ENCODE data around the gene CMBL.
"Not testable (repeated sequence)": the region's sequence is repeated elsewhere in the genome, so short reads cannot be mapped to it uniquely, and the experiment has no call there.

CMBL gene

GRCh38 chr5:10307206-10308148 is at the start of gene CMBL:
Gene CMBL, minus strand, starts transcription at chr5:10307902. Its CDS starts 17,140 bp downstream, at chr5:10290762.
- peak; percentile 32 for DNase-seq

DNA sequence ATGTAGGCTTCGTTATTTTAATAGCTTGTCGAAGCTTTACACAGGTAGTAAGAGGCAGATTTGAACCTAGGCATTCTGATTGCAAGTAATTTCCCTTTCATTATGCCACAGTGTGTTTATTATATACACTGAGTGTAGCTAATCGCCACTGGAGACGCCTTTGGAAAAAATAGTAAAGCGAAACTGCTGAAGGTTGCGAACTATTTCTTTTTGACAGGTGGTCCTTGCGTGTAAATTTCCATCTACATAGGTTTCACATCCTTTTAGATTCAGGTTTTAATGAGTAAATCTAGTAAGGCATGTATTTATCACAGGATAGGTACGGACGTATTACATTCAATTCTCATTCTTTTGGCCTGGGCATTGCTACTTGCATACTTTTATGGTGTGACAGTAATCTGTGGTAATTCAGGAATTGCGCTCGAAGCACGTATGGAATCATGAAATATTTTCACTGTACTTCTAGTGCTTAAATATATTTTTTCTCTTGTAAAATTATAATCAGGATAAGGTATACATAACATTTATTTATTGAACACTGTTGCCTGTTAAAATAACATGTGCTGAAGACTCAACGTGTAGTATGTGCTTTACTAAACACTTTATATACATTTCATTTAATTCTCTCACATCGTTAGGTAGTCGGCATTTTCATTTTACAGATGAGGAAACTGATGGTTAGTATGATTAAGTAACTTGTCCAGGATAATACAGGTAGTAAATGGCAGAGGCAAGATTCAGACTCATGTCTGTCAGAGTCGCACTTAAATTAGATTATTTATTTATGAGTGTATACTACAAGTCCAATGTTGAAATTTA is 47.6 kb upstream of the CMBL start:
- DNase-seq, result peak; percentile 52

DNA sequence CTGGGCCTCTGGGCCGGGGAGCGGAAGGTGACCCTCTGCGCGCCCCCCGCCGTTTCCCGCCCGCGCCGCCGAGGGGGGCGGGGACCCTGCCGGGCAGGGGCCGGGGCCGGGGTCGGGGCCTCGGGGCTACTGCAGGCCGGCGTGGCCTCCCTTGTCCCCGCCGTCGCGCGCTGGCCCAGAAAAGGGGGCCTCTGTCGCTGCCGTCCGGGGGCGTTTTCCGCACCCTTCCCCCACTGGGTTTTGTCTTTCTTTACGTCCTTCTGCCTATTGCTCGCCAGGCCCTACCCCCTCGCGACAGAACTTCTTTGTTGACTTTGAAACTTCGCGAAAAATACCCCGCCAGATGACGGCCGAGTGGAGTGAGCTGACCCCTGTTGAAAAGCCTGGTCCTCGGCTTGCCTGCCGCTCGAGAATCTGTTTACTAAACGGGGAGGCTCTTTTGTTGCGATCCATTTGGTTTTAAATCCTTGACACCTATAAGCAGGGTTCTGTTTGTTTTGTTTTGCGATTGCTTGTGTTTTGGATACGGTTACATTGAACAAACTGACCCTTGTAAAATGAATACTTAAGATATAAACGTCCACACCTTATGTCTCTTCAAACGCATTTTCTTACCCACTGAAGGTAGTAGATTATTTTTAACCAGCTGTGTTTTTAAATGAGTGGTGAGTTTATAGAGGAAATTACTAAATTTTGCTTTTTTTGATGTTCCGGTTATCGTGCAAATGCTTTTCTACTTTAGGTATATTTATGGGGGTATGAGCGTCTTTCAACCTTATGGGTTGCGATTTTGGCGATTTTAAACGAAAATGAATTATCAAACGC is 46.6 kb upstream of the CMBL start:
- peak; percentile 50 for DNase-seq

- peak; percentile 97 for DNase-seq
These were observed 45.7 kb upstream of the CMBL start, which contains the start of gene MARCHF6 for GRCh38 chr5:10353241-10354047. Gene MARCHF6, plus strand, starts transcription at chr5:10353695. Its CDS starts 204 bp downstream, at chr5:10353899.

DNA sequence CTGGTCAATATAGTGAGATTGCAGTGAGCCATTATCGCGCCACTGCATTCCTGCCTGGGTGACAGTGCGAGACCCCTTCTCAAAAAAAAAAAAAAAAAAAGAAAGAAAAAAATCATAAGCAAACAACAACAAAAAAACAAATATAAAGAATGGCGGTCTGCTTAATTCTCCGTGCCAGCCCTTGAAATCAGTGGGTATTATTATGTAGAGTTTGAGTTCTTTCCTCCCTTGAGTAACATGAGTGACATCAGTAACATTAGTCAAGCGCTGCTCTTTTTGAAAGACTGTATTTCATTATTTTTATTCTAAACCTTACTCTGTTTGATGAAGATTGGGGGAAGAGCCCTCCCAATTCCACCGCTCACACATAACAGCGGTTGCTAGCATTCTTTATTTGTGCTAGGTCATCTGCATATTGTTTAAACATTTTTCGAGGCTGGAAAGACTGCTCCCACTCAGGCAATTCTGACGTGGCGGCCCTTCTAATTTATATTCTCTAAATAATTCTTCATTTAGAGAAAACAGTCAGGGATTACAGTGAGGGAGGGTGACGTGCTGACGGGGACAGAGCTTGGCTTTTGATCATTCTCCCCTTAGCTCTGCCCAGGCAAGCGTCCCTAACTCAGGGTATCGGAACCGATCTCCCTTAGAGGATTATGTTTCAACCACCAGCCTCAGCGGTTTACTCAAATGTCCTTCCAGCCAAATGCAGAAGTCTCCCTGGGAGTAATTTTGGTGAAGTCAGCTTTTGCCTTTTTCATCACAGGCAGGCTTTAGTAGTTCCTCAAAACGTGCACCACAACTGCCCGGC is 44.9 kb upstream of the CMBL start:
- no peak for DNase-seq

DNA sequence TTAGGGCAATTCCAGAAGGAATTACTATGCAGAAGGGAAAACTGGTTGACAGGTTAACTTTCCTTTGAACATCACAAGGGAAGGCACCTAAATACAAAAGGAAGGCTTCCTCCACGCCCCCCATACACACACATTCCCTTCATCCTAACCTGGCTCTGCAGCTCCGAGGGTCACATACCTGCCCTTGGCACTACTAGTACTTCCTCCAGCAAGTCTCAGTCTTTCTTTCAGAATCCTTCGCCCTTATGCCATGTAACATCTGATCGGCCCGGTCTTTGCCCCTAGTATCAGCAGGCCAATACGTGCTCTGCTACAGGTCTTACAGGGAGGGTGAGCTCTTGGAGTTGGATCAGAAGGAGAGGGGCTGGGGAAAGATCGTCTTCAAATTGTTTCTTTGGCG is 44.2 kb upstream of the CMBL start:
- DNase-seq, result no peak

- DNase-seq, result no peak
These were observed 43.6 kb upstream of the CMBL start for GRCh38 chr5:10351199-10351905.

GRCh38 chr5:10348258-10348657 is 40.6 kb upstream of the CMBL start:
- DNase-seq, result no peak

DNA sequence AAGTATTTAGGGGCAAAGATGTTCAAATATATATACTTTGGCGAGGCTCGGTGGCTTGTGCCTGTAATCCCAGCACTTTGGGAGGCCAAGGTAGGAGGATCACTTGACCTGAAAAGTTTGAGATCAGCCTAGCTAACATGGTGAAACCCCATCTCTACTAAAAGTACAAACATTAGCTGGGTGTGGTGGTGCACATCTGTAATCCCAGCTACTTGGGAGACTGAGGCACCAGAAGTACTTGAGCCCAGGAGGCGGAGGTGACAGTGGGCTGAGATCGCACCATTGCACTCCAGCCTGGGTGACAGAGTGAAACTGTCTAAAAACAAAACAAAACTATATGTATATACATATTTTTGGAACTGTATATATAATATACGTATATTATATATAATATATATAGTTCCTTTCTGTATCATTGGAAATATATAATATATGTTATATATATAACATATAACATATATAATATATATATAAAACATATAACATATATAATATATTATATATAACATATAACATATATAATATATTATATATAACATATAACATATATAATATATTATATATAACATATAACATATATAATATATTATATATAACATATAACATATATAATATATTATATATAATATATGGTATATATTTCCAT is 36.9 kb upstream of the CMBL start:
- DNase-seq, result not testable (repeated sequence)

DNA sequence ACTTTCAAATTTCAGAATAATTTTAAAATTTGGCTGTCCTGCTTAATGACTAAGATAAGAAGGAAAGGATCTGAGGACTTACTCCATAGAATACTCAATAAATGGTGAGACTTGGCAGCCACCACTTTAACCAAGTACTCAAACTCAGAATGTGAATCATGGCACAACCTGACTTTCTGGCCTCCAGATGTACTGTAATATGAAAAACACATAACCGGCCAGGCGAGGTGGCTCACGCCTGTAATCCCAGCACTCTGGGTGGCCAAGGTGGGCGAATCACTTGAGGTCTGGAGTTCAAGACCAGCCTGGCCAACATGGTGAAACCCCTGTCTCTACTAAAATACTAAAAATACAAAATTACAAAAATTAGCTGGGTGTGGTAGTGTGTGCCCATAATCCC is 35.8 kb upstream of the CMBL start:
- no peak for DNase-seq

- no peak for DNase-seq
These were observed 32.3 kb upstream of the CMBL start for GRCh38 chr5:10339958-10340357.

DNA sequence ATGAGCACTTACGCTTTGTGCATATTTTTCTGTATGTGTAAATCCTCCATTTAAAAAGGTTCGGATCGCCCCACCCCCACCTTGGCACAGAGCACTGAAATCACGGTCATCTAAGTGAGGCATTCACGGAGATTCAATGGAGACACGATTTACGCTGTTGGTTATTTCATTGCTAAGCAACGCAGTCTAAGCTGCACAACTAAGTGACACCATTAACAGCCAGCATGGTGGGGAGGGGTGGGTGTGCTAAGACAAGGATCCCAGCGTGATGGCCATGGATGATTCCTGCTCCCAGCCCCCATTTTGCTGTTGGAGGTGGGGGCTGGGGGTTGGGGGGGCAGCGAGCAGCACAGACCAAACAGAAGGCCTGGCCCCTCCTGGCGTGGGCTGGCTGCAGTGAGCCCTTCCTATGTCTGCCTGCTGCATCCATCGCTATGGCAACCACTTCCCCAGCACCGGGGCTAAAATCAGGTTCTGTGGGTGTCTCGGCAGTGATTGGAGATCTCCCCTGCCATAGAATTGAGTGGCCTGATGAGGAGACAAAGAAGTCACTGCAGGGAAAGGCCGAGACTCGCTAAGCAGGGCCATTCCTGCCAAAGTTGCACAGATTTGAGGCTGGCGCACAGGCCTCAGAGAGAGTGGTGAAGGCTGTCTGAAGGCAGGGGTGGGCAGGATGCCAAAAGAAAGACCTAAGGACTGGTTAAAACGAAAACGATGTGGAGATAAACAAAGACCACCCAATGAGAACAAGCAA is 31.5 kb upstream of the CMBL start:
- DNase-seq, result no peak

DNA sequence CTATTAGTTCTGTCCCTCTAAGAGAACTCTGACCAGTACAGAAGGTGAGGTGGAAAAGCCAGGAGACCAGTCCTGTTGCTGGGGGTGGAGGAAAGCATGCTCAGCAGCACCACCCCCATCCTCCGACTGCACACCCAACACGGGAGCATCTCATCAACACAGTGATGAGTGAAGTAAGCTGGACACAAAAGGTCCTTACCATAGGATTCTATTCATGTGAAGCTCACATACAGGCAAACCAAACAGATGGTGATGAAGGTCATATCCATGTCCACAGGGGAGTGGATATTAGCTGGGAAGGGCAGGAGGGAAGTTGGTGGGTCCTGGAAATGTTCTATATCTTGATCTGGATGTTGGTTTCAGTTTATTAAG is 31.0 kb upstream of the CMBL start:
- DNase-seq, result no peak

DNA sequence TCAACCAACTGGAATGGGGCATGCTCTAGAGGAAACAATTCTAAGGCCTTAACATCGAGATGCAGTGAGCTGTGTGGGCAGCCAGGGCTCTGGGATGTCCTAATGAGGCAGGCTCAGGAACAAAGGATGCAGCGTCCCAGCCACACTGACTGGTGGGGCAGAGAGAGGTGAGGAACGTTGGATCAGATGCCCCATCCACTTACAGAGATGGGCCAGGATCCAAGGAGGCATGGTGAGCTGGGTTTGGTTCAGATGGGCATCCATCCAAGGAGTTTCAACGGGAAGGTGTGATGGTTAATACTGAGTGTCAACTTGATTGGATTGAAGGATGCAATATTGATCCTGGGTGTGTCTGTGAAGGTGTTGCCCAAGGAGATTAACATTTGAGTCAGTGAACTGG is 30.3 kb upstream of the CMBL start:
- DNase-seq, result no peak

DNA sequence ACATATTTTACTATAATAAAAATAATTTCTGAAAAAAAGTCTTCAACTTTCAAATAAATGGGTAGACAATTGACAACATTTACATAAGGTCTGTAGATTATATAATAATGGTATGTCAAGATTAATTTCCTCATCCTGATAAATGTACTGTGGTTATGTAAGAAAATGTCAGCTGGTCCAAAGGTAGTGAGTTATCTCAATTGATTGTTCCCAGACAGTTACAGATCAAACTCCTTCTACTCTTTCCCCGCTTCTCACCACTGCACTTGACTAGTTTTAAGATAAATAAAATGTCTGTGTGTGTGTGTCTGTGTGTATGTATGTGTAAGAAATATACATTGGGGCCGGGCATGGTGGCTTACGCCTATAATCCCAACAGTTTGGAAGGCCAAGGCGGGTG is 29.4 kb upstream of the CMBL start:
- no peak for DNase-seq

DNA sequence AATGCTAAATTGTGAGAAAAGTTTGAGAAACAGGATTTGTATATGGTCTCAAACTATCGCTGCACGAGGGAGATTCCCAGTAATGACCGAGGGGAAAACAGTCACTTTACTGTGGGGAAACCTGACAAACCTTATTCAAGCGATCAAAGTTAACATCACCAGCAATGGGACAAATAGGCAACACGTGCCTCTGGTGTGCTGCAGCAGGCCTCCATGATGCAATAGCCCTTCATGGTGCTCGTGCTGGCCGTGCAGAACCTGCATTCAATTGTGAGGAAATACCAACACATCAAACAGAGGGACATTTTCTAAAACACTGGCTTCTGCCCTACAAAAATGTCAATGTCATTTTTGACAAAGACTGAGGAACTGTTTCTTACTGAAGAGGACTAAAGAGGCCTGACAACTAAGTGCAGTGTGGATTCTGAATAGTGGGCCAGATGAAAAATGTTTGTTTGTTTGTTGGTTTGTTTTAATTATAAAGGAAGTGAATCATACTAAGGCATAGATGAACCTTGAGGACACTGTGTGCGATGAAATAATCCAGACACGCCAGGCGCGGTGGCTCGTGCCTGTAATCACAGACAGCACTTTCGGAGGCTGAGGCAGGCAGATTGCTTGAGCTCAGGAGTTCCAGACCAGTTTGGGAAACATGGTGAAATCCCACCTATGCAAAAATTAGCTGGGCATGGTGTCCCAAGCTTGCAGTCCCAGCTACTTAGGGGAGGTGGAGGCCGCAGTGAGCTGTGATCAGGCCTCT is 28.2 kb upstream of the CMBL start:
- DNase-seq, result no peak

DNA sequence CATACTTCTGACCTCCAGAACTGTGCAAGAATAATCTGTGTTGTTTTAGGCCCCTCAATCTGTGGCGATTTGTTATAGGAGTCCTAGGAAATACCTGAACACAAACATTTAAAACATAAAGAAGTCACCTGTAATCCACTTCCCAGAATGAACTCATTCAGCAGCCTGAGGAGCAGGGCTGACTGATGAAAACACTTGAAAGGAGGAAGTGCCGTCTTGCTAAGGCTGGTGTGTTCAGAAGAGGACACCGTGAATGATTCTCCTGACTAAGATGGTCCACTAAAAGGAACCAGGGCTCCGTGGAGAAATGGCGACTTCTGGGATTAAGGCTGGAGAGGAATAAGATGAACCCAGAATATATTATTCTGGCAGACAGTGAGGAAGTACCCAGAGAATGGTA is 27.1 kb upstream of the CMBL start:
- no peak for DNase-seq
